Measurements from ENCODE around the gene MYO1B. TPM values are rescaled to one million over a fixed set of nuclear protein-coding genes. Genes with fewer than 3 reads are reported as not detected.

Gene MYO1B
- total and polyA plus RNA-seq, 2 donors (not counting 1 experiment from before 2014, with no cell fraction given) = 151 to 194 TPM

- Histone ChIP-seq H2AFZ (ENCODE audit: low read length) (no peak overlapping the region), H3K27me3 (ENCODE audit: control insufficient read depth, insufficient read depth, low read length) (no peaks in the 10 kb centered on the region), H3K9me3 (ENCODE audit: control insufficient read depth, insufficient read depth, low read depth, low read length) (no peaks in the 10 kb centered on the region), H3K79me2 (ENCODE audit: control insufficient read depth, insufficient read depth, low read length) (no peaks in the 10 kb centered on the region), H3K9ac (ENCODE audit: insufficient read depth, low read length) (no peak overlapping the region), H3K4me3 (replicated peaks in 1 of 4; ENCODE audit: control extremely low read depth in 1 of 4, insufficient read depth in 1 of 4, low read depth in 3 of 4, low read length in 4 of 4) (no peak overlapping the region), H3K27ac (ENCODE audit: insufficient read depth, low read length) (no peak overlapping the region), H3K4me1 (ENCODE audit: control insufficient read depth, extremely low read depth, insufficient read depth, low read length) (peaks cover 9% of the 10 kb centered on the region), H3K4me2 (ENCODE audit: extremely low read depth, insufficient read depth, low read length) (no peak overlapping the region), H4K20me1 (ENCODE audit: control insufficient read depth, extremely low read depth, insufficient read depth, low read length) (no peaks in the 10 kb centered on the region), H3K36me3 (ENCODE audit: control insufficient read depth, insufficient read depth, low read length) (peaks cover 13% of the 10 kb centered on the region)
- DNase-seq (ENCODE audit: low read depth in 2 of 2) = no peak
- no peak for TF ChIP-seq CTCF (conservative IDR thresholded peaks at IDR 0.05 in 1 of 2, IDR thresholded peaks at IDR 0.05 in 1 of 2; ENCODE audit: low read depth in 1 of 2, low read length in 2 of 2)
- no peak for TF ChIP-seq EZH2 (IDR thresholded peaks at IDR 0.05; ENCODE audit: low read length, missing control alignments)
Measured at GRCh38 chr2:191396794-191397193, 151.6 kb downstream of the MYO1B start.

DNA sequence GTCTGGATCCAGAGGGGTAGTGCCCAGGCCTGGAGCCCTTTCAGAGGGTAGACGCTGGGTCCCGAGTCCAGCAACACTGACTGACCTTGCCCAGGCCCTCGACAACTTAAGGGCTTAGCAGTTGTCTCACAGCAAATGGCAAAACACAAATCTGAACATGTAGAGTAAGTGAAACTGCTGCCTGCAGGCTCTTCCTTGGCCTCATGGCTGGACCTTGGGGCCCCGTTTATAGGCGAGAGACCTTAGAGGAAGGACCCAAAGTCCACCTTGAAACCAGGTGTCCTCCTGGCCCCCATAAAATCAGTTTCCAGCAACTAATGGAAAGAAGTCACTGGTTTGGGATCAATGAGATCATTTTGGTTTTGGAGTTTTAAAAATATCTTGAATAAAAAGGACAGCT lies 154.4 kb downstream of the MYO1B start:
- Histone ChIP-seq H3K79me2 (ENCODE audit: control insufficient read depth, insufficient read depth, low read length) (no peaks in the 10 kb centered on the region), H2AFZ (ENCODE audit: low read length) (no peak overlapping the region), H3K9ac (ENCODE audit: insufficient read depth, low read length) (no peak overlapping the region), H3K9me3 (ENCODE audit: control insufficient read depth, insufficient read depth, low read depth, low read length) (no peaks in the 10 kb centered on the region), H3K4me3 (replicated peaks in 1 of 4; ENCODE audit: control extremely low read depth in 1 of 4, insufficient read depth in 1 of 4, low read depth in 3 of 4, low read length in 4 of 4) (no peak overlapping the region), H3K36me3 (ENCODE audit: control insufficient read depth, insufficient read depth, low read length) (peaks cover 6% of the 10 kb centered on the region), H3K27me3 (ENCODE audit: control insufficient read depth, insufficient read depth, low read length) (no peaks in the 10 kb centered on the region), H4K20me1 (ENCODE audit: control insufficient read depth, extremely low read depth, insufficient read depth, low read length) (no peaks in the 10 kb centered on the region), H3K4me2 (ENCODE audit: extremely low read depth, insufficient read depth, low read length) (no peak overlapping the region), H3K27ac (ENCODE audit: insufficient read depth, low read length) (peak overlapping the region; percentile 23), H3K4me1 (ENCODE audit: control insufficient read depth, extremely low read depth, insufficient read depth, low read length) (peaks cover 18% of the 10 kb centered on the region)
- no peak for TF ChIP-seq EZH2 (IDR thresholded peaks at IDR 0.05; ENCODE audit: low read length, missing control alignments)
- no peak for TF ChIP-seq CTCF (conservative IDR thresholded peaks at IDR 0.05 in 1 of 2, IDR thresholded peaks at IDR 0.05 in 1 of 2; ENCODE audit: low read depth in 1 of 2, low read length in 2 of 2)
- DNase-seq (ENCODE audit: low read depth in 2 of 2) = no peak

GRCh38 chr2:191401287-191401686 lies 156.1 kb downstream of the MYO1B start:
- Histone ChIP-seq H3K27me3 (ENCODE audit: control insufficient read depth, insufficient read depth, low read length) (no peaks in the 10 kb centered on the region), H3K4me3 (replicated peaks in 1 of 4; ENCODE audit: control extremely low read depth in 1 of 4, insufficient read depth in 1 of 4, low read depth in 3 of 4, low read length in 4 of 4) (no peak overlapping the region), H4K20me1 (ENCODE audit: control insufficient read depth, extremely low read depth, insufficient read depth, low read length) (no peaks in the 10 kb centered on the region), H3K79me2 (ENCODE audit: control insufficient read depth, insufficient read depth, low read length) (no peaks in the 10 kb centered on the region), H3K27ac (ENCODE audit: insufficient read depth, low read length) (peak overlapping the region; percentile 30), H3K9me3 (ENCODE audit: control insufficient read depth, insufficient read depth, low read depth, low read length) (no peaks in the 10 kb centered on the region), H3K4me2 (ENCODE audit: extremely low read depth, insufficient read depth, low read length) (no peak overlapping the region), H3K9ac (ENCODE audit: insufficient read depth, low read length) (no peak overlapping the region), H3K36me3 (ENCODE audit: control insufficient read depth, insufficient read depth, low read length) (peaks cover 5% of the 10 kb centered on the region), H2AFZ (ENCODE audit: low read length) (no peak overlapping the region), H3K4me1 (ENCODE audit: control insufficient read depth, extremely low read depth, insufficient read depth, low read length) (peaks cover 18% of the 10 kb centered on the region)
- DNase-seq (ENCODE audit: low read depth in 2 of 2) = peak in 1 of 2 donors; percentile 64
- TF ChIP-seq CTCF (conservative IDR thresholded peaks at IDR 0.05 in 1 of 2, IDR thresholded peaks at IDR 0.05 in 1 of 2; ENCODE audit: low read depth in 1 of 2, low read length in 2 of 2) = no peak
- no peak for TF ChIP-seq EZH2 (IDR thresholded peaks at IDR 0.05; ENCODE audit: low read length, missing control alignments)

All from fibroblast of lung (primary cell).